DMS153 treated with DMSO at 0.1 percent for 48 hours (cell line): Measurements from ENCODE around the gene AIFM3.

Source experiments
- DNase-seq: peaks from one replicate; lab custom pipeline; 2025; ENCODE audit not compliant: unreplicated experiment; lab: John Stamatoyannopoulos, UW

The AIFM3 gene

DNA sequence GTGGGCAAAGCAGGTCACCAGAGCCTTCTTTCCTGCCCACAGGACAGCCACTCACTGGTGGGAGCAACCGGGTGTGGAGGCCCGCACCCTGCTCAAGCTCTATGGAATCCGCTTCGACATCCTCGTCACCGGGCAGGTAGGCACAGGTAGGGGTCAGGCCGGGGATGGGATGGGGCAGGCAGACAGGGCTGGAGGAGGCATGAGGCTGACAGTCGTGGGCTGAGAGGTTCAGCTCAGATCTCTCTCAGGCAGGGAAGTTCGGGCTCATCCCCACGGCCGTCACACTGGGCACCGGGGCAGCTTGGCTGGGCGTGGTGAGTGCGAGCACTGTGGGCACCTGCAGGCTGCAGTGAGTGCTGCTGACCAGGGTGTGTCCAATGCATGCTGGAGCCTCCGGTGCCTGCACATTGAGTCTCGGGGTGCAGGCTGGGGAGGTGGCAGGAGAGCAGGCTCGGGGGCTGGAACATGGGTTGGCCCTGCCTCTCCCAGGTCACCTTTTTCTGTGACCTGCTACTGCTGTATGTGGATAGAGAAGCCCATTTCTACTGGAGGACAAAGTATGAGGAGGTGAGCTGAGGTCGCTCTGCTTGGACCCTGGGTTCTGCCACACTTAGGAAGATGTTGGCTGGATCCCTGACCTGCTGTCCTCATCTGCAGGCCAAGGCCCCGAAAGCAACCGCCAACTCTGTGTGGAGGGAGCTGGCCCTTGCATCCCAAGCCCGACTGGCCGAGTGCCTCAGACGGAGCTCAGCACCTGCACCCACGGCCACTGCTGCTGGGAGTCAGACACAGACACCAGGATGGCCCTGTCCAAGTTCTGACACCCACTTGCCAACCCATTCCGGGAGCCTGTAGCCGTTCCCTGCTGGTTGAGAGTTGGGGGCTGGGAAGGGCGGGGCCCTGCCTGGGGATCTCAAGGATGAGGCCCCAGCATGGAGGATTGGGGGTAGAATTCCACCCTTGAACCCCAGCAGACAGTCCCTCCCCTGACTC, 59.0 kb downstream of the AIFM3 start:
- DNase-seq: no peak

DNA sequence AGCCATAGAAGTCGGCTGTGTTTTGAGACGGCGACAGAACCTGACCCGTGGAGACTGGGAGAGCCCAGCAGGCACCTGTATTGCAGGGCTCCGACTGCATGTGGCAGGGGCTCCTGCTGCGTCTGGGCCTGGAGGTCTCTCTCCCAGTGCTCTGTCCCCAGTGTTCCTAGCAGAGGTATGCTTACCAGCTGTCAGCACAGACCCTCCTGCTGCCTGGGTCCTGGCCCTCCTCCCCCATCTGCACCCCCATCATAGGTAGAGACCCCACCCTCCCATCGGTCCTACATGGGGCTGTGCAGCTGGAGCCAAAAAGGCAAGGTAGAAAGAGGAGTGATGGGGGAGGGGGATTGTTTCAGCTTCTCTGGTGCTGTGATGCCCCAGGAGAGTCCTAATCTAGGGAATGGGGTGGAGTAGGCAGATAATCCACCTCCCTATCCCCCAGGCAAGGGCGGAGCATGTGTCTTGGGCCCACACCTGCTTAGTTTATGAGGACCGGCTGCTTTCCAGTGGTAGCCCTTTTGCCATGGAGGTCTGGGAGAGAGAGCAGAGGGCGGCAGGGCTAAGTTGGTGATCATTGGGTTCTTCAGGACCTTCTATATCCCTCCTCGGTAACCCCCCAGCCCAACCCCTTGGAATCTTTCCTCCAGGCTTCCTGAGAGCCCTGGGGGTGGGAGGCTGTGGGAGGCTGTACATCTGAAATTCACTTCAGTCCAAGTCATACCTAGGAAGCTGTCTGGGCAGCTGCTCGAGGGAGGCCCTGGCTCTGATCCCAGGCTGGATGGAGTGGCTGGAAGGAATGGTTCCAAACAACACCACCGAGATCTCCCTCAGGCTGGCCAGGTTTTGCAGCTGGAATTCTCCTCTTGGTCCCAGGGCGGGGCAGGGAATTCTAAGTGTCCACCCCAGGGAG, 60.0 kb downstream of the AIFM3 start:
- DNase-seq: no peak

- no peak for DNase-seq
These were observed 61.5 kb downstream of the AIFM3 start for GRCh38 chr22:21028277-21029251.

DNA sequence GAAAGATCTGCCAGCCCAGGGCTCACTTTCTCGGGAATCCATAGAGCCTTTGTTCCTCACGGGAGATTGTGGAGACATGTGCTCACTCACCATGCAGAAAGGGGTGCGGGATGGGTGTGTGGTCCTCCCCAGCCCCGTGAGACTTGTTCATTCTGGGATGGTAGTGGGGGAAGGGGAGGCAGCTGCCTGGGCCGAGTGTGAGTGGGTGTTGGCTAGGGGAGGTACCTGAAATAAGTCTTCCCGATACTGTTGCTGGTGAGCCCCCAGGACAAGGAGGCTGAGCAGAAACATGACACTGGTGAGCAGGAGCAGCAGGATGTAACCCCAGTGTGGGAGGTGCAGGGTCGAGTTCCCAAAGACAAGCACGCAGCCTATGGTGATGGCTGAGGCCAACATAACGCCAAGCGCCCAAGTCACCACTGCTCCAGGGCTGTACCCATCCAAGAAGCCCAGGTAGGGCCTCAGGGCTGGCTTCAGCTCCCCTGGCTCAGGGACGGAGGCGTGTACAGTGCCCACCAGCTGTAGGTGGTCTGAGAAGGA, 62.5 kb downstream of the AIFM3 start:
- no peak for DNase-seq

GRCh38 chr22:21030032-21030431, 63.0 kb downstream of the AIFM3 start:
- DNase-seq: no peak
